ENCODE measurements around the gene PCP4.
"Not testable (repeated sequence)": the region's sequence is repeated elsewhere in the genome, so short reads cannot be mapped to it uniquely, and the experiment has no call there.

The PCP4 gene

GRCh38 chr21:39866093-39866492 lies 1.1 kb upstream of the PCP4 start:
- no peak for DNase-seq

GRCh38 chr21:39869141-39869818 lies 2.0 kb downstream of the PCP4 start:
- no peak for DNase-seq

GRCh38 chr21:39873687-39874086 lies 6.4 kb downstream of the PCP4 start:
- no peak for DNase-seq

DNA sequence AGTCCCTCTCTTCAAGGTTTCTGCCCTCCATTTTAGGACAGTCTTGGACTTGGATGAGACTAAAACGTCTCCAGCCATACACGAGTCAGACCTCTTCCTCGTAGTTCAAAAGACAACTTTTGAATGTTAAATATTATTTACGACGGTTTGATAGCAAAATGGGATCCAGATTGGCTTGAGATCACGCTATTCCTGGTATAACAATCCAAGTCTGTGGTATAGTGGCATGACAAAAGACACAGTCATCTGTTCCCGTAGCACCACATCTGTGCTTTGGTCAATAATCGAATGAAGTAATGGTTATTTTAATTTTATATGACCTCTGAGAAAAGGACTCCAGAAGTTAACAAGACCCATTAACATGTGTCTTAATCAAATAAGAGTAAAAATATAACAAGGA lies 7.0 kb downstream of the PCP4 start:
- DNase-seq = no peak

- DNase-seq = no peak
Measured at GRCh38 chr21:39874759-39875158, 7.5 kb downstream of the PCP4 start.

GRCh38 chr21:39881661-39882060 lies 14.4 kb downstream of the PCP4 start:
- no peak for DNase-seq

GRCh38 chr21:39882151-39882838 lies 15.1 kb downstream of the PCP4 start:
- no peak for DNase-seq

DNA sequence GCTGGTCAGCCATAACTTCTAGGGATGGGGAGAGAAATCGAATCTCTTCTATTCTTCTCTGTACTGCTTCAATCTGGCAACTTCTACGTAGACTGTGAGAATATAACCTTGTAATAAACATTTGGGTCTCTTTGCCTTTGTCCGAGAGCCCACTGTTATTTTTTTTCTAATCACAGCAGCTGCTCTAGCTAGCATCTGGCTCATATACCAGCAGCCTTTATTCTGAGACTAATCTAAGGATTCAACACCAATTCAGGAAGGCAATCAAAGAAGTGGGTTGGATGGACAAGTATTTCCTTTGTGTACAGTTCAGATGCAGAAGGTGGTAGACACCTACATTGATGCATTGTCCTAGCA lies 15.6 kb downstream of the PCP4 start:
- no peak for DNase-seq

DNA sequence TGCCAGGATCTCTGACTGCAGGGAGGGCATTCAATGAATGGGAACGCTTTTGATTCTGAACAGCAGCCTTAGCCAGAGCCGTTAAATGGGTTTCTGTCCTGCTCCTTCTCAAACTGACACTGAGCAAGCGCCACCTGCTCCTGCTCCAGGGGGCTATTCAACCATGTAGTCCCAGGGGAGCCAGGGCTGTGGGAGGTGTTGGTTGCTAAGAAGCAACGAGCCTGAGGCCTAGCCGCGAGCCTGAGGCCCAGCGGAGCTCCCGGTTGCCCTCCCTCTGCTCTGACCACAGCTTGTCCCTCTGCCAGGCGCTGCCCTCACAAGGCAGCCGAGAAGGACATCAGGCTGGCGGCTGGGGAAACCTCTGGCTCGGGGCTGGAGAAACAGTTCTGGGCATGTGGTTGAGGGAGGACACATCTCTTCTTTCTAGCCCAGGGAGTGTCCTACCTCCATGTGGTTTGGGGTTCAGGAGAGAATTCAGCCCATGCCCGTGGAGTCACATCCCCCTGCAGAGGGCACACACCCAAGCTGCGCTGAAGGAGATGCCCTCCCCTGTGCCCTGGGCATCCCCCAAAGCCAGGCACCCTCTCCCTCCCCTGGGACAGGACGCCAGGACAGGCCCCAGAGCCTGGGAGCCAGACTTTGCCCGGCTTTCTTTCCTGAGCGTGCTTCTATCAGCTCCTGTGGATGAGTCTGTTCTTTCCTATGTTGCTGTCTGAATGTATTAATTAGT lies 18.0 kb downstream of the PCP4 start:
- DNase-seq = no peak

DNA sequence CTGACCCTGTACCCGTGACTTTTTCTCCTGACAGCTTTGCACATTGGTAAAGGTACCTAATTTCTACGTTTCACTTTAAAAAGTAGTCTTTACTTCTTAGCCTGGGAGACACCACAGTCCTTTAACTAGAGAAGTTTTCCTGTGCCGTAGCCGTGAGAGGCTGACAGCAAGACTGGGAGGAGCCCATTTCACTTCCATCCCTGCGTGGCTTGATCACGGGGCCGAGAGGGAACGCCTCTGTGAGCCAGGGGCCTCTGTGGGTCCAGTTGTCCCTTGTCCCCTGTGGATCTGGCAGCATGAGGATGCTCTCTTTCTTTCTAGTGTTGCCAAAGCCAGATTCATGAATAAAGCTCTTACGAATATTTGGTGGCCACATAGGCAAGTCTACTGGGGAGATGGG lies 21.6 kb downstream of the PCP4 start:
- DNase-seq = no peak

- no peak for DNase-seq
Measured at GRCh38 chr21:39891111-39891510, 23.9 kb downstream of the PCP4 start.

DNA sequence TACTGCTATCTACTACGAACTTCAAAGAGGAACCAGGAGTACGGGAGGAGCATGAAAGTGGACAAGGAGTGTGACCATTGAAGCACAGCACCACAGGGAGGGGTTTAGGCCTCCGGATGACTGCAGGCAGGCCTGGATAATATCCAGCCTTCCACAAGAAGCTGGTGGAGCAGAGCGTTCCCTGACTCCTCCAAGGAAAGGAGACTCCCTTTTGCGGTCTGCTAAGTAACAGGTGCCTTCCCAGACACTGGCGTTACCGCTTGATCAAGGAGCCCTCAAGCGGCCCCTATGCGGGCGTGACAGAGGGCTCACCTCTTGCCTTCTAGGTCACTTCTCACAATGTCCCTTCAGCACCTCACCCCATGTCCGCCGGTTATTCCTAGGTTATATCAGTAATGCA lies 24.6 kb downstream of the PCP4 start:
- DNase-seq = not testable (repeated sequence)

DNA sequence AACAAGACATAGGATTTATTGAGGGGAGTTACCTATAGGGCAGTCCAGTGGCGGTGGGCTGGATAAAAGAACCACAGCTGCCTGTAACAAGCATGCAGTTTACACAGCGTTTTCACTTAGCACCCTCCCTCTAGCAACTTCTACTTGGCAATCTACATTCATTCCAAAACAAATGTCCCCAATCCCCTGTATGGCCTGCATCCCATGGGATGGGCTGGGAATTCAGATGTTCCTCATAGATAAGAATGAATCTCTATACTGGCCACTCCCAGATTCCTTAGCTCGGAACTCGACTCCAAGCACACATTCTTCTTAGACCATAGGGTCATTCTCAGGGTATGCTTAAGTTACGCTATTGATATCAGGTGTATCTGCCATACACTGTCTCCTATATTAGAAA lies 33.3 kb downstream of the PCP4 start:
- DNase-seq = no peak

DNA sequence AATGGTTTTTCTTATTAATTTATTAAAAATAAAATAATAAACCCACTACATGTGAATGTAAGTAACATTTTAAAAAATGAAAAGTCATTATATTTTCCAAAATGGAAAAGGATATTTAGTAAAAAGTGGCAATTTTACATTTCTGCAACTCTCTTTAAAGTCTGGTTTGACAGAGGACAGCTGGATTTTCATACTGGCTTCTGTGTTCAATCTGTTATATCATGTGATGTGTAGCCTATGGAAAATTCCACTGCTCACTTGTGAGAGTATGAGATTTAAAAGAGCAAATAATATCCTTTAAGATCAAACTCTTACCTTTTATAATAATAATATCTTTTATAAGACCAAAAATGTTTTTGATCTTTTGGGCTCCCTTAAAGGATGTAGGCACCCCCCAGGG lies 33.7 kb downstream of the PCP4 start:
- DNase-seq = no peak

- no peak for DNase-seq
Measured at GRCh38 chr21:39902986-39903385, 35.7 kb downstream of the PCP4 start.

- DNase-seq = no peak
Measured at GRCh38 chr21:39904457-39904856, 37.2 kb downstream of the PCP4 start.

- DNase-seq = no peak
Measured at GRCh38 chr21:39908265-39908923, 41.2 kb downstream of the PCP4 start.

DNA sequence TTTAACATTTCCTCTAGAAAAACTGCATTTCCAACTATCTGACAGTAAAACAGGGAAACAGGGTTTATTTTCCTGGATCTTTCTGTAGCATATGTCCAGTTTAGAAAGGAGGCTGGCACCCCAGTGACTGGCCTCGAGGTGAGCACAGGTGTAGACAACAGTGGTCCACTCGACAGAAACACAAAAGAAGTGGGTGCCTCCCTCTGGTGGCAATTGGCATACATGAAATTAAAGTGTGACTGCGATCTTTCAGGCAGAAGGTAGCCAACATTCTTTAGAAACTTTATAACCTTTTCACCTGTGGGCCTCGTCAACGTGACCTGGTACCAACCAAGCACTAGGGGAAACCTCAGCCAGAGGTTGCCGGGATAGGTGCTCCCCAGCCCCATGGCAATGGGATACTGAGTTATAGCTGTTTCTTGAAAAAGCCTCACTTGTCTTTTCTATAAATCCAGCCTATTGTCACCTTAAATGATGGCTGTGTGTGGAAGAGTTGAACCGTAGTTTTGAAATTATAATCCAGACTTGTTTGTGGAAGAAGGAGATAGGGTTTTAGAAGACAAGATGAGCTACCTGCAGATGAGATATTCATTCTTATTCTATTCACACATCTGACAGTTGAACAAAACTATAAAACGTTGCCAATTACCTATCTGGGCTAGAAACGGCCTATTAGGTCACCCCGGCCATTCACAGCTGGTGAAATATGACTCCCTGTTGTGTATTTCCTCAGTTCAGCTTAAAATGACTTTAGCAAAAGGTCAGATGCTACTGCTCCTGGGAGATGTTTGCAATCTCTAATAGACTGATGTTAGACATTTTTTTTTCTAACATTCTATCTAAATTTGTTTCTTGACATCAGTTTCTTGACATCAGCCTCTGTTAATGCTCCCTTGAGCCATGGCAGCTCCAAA lies 44.3 kb downstream of the PCP4 start:
- DNase-seq = no peak

DNA sequence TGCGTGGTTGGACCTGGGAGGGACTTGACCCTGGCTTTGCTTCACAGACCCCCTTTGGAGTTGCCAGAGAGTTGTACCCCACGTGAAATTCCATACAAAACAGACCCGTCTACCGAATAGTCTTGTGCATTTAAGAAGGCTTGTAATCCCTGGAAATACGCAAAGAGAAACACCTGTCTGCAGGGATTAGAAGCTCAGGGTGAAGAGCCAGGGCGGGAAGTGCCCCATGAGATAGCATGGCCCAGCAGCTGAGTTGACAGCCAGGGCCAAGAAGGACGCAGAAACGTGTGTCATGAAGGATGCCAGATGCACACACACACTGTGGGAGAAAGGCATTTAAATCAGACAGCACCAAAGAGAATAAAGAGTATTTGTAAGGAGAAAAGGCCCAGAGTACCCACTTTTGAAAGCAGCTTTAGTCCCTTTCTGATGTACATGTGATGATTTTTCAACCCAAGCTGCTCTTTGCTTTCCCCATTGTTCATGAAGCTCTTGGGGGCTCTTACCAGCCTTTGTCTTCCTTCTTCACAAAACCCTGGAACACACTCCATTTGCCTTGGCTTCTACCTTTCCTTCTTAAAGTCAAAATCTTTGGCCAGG lies 46.6 kb downstream of the PCP4 start:
- no peak for DNase-seq

GRCh38 chr21:39915881-39916280 lies 48.6 kb downstream of the PCP4 start:
- DNase-seq = no peak

DNA sequence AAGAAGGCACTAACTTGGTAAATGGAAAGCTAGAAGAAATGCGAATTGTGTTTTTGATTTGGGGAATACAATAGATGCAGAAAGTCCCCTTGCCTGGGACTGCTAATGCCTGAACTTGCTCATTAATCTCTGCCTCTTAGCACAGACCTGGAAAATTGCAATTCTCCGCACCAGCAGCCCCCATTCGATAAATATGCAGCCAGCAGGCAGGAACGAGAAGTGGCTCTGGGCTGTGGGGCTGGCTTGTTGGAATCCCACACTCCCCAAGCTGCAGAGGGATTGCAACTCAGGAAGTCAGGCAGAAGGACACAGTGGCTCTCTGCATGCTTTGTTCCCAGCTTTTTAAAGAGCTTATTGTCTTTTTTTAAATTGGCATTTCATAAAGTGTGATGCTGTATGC lies 51.3 kb downstream of the PCP4 start:
- no peak for DNase-seq

DNA sequence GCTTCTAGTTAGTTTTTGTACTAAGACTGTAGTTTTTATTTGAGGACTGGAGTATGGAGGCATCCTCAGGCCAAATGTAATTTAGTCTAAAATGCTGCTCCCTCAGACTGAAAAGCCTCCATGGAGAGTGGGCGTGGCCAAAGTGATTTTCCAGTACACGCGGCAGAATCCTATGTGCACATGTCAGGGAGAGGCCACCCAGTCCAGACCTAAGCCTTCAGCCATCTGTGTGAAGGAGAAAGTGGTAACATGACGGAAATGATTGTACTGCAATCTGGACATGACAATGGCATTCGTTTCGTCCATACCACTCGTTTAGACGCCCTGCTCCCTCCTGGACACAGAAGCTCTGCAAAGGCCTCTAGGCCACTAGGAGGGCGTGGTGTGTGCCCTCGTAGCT lies 56.2 kb downstream of the PCP4 start:
- DNase-seq = no peak

Measured in GF-D8 (cell line).